Measurements from ENCODE around the gene ADH1B. TPM values are rescaled to one million over a fixed set of nuclear protein-coding genes. Genes with fewer than 3 reads are reported as not detected.

Gene ADH1B
- polyA plus RNA-seq, 1 donor from 2014 or later, result not detected

- Histone ChIP-seq H3K27me3 (ENCODE audit: insufficient read depth, low read depth, low read length) (no peaks in the 10 kb centered on the region), H3K79me2 (replicated peaks; ENCODE audit: insufficient read depth, low read length) (no peaks in the 10 kb centered on the region), H3K9me3 (ENCODE audit: low read length) (no peaks in the 10 kb centered on the region), H3K36me3 (ENCODE audit: insufficient read depth, low read length) (no peaks in the 10 kb centered on the region), H3K27ac (ENCODE audit: low read length) (no peak overlapping the region), H3K9me2 (ENCODE audit: insufficient read depth, low read length) (no peaks in the 10 kb centered on the region), H3K9ac (ENCODE audit: low read length) (no peak overlapping the region), H3F3A (ENCODE audit: insufficient read depth, low read length, poor library complexity, severe bottlenecking) (no peaks in the 10 kb centered on the region), H4K20me1 (ENCODE audit: insufficient read depth) (no peaks in the 10 kb centered on the region), H2AFZ (ENCODE audit: low read depth, low read length) (no peak overlapping the region), H3K4me3 (ENCODE audit: low read length) (no peak overlapping the region), H3K4me2 (ENCODE audit: low read length) (no peak overlapping the region)
- TF ChIP-seq POLR2AphosphoS5 (IDR thresholded peaks at IDR 0.05) (no peak), REST (IDR thresholded peaks at IDR 0.05; ENCODE audit: borderline replicate concordance) (no peak), EP300 (conservative IDR thresholded peaks at IDR 0.05; ENCODE audit: poor library complexity, severe bottlenecking) (no peak), SMC3 (conservative IDR thresholded peaks at IDR 0.05; ENCODE audit: poor library complexity) (no peak)
Measured at GRCh38 chr4:99276417-99276816, 44.8 kb downstream of the ADH1B start.

- TF ChIP-seq RAD21 (conservative IDR thresholded peaks at IDR 0.05) (no peak), MXI1 (conservative IDR thresholded peaks at IDR 0.05; ENCODE audit: poor library complexity, severe bottlenecking) (no peak), CTCF (IDR thresholded peaks at IDR 0.05; ENCODE audit: poor library complexity, severe bottlenecking) (no peak), TAF1 (IDR thresholded peaks at IDR 0.05; ENCODE audit: low read depth) (no peak), SMC3 (conservative IDR thresholded peaks at IDR 0.05; ENCODE audit: poor library complexity) (no peak), REST (IDR thresholded peaks at IDR 0.05; ENCODE audit: borderline replicate concordance) (no peak), EP300 (conservative IDR thresholded peaks at IDR 0.05; ENCODE audit: poor library complexity, severe bottlenecking) (no peak), EZH2 (IDR thresholded peaks at IDR 0.05; ENCODE audit: borderline replicate concordance, insufficient read depth, low read length, poor library complexity, severe bottlenecking) (no peak)
Measured at GRCh38 chr4:99275885-99276284, 45.3 kb downstream of the ADH1B start.

More at GRCh38 chr4:99275885-99276284, 45.3 kb downstream of the ADH1B start:
- Histone ChIP-seq H3K9ac (ENCODE audit: low read length) (no peak overlapping the region), H3K4me3 (ENCODE audit: low read length) (no peak overlapping the region), H3K4me2 (ENCODE audit: low read length) (no peak overlapping the region), H3K36me3 (ENCODE audit: insufficient read depth, low read length) (no peaks in the 10 kb centered on the region), H2AFZ (ENCODE audit: low read depth, low read length) (no peak overlapping the region), H3K9me2 (ENCODE audit: insufficient read depth, low read length) (no peaks in the 10 kb centered on the region), H3K27me3 (ENCODE audit: insufficient read depth, low read depth, low read length) (no peaks in the 10 kb centered on the region), H3K79me2 (replicated peaks; ENCODE audit: insufficient read depth, low read length) (no peaks in the 10 kb centered on the region), H3K27ac (ENCODE audit: low read length) (no peak overlapping the region), H4K20me1 (ENCODE audit: insufficient read depth) (no peaks in the 10 kb centered on the region), H3K9me3 (ENCODE audit: low read length) (no peaks in the 10 kb centered on the region), H3F3A (ENCODE audit: insufficient read depth, low read length, poor library complexity, severe bottlenecking) (no peaks in the 10 kb centered on the region)
